H1 (cell line): ENCODE results near the gene TSC1. TPM values are rescaled to one million over a fixed set of nuclear protein-coding genes. Genes with fewer than 3 reads are reported as not detected.

Experiments used
- CTCF ChIA-PET: fragments of 300-600 bp; sonication (Branson Sonifier 250); formaldehyde crosslinking; loops from one replicate; lab custom pipeline; 2021; ENCODE audit not compliant: partially characterized antibody; lab: Charles Lee
- POLR2A ChIA-PET: fragments of 300-600 bp; sonication (Branson Sonifier 250); formaldehyde crosslinking; loops from one replicate; lab custom pipeline; 2021; ENCODE audit warnings: inconsistent platforms; ENCODE audit not compliant: partially characterized antibody; lab: Charles Lee
- DNase-seq, 2 experiments: peaks; one replicate each; pipeline versions ENCODE4 v3.0.0 to v3.0.0-alpha.2; 2010 to 2022; ENCODE audit warnings: low spot score in 2 of 2, low read depth in 1 of 2, mixed read lengths in 1 of 2
- FAIRE-seq: peaks from 2 replicates; lab custom pipeline; 2011; peaks lifted over from hg19 to GRCh38; lab: Jason Lieb, UNC
- H2AFZ ChIP-seq: 2 replicates; pipeline ENCODE4 v1.8.1; 2012; ENCODE audit warnings: low read length, inconsistent platforms
- H2AK5ac ChIP-seq: 2 replicates; pipeline ENCODE4 v1.6.1; 2013; ENCODE audit warnings: low read depth, low read length
- H2BK120ac ChIP-seq: replicated peaks from 2 replicates; pipeline ENCODE3; 2013; ENCODE audit warnings: low read depth, low read length, inconsistent platforms
- H2BK12ac ChIP-seq: 2 replicates; pipeline ENCODE4 v1.6.1; 2013; ENCODE audit warnings: low read depth, low read length
- H2BK15ac ChIP-seq: 2 replicates; pipeline ENCODE4 v1.6.1; 2013; ENCODE audit warnings: low read length
- H2BK20ac ChIP-seq: 2 replicates; pipeline ENCODE4 v1.6.1; 2013; ENCODE audit warnings: low read length
- H2BK5ac ChIP-seq: 2 replicates; pipeline ENCODE4 v1.6.1; 2013; ENCODE audit warnings: low read depth, low read length
- H3K14ac ChIP-seq: 2 replicates; pipeline ENCODE4 v1.6.1; 2013; ENCODE audit warnings: inconsistent platforms; ENCODE audit not compliant: insufficient read length
- H3K18ac ChIP-seq: 2 replicates; pipeline ENCODE4 v1.6.1; 2013; ENCODE audit warnings: low read length; ENCODE audit errors: extremely low read depth
- H3K23ac ChIP-seq: 2 replicates; pipeline ENCODE4 v1.6.1; 2013; ENCODE audit warnings: inconsistent platforms; ENCODE audit not compliant: insufficient read length
- H3K23me2 ChIP-seq: 2 replicates; pipeline ENCODE4 v1.6.1; 2013; ENCODE audit warnings: low read depth, low read length
- H3K27ac ChIP-seq: 2 replicates; pipeline ENCODE4 v1.6.1; 2011; ENCODE audit warnings: low read depth, low read length, inconsistent platforms
- H3K27me3 ChIP-seq, 4 experiments: replicated peaks in 1 of 4; 1 replicate in 1 of 4; 2 replicates in 3 of 4; pipeline versions ENCODE4 v1.6.1 to v1.8.1; 2011 to 2013; ENCODE audit warnings: low read length in 3 of 4, mild to moderate bottlenecking in 3 of 4, inconsistent platforms in 2 of 4, mixed read lengths in 2 of 4, moderate library complexity in 1 of 4; ENCODE audit not compliant: control insufficient read depth in 3 of 4, insufficient read depth in 3 of 4; ENCODE audit errors: extremely low read depth in 1 of 4
- H3K36me3 ChIP-seq, 4 experiments: 2 replicates each; pipeline versions ENCODE4 v1.6.1 to v1.8.1; 2011 to 2013; ENCODE audit warnings: mild to moderate bottlenecking in 4 of 4, low read length in 3 of 4, moderate library complexity in 2 of 4, control low read depth in 1 of 4, inconsistent platforms in 1 of 4; ENCODE audit not compliant: insufficient read depth in 4 of 4, control insufficient read depth in 2 of 4
- H3K4ac ChIP-seq: replicated peaks from 2 replicates; pipeline ENCODE3; 2013; ENCODE audit warnings: low read length, low read depth, mixed read lengths, inconsistent platforms; ENCODE audit not compliant: insufficient read length
- H3K4me1 ChIP-seq, 4 experiments: replicated peaks in 1 of 4; 1 replicate in 1 of 4; 2 replicates in 3 of 4; pipeline versions ENCODE4 v1.6.1 to v1.8.1; 2011 to 2013; ENCODE audit warnings: low read length in 3 of 4, inconsistent platforms in 2 of 4, mixed read lengths in 1 of 4; ENCODE audit not compliant: insufficient read depth in 4 of 4, control insufficient read depth in 3 of 4
- H3K4me2 ChIP-seq, 2 experiments: 2 replicates each; pipeline versions ENCODE4 v1.6.1 to v1.8.1; 2011 to 2013; ENCODE audit warnings: low read depth in 2 of 2, low read length in 2 of 2, control low read depth in 1 of 2, inconsistent platforms in 1 of 2, mild to moderate bottlenecking in 1 of 2; ENCODE audit not compliant: insufficient read depth in 1 of 2
- H3K4me3 ChIP-seq, 4 experiments: fragments of 200-600, 300-600 bp in 1 of 4; sonication (generic), shearing (Covaris generic), sonication (Bioruptor Twin) in 1 of 4; 2 replicates each; pipeline versions ENCODE4 v1.5.1 to v1.8.1; 2011 to 2016; ENCODE audit warnings: low read length in 4 of 4, low read depth in 3 of 4, control low read depth in 2 of 4, inconsistent platforms in 2 of 4, mild to moderate bottlenecking in 2 of 4, mixed read lengths in 1 of 4, moderate library complexity in 1 of 4; ENCODE audit not compliant: insufficient read depth in 2 of 4; ENCODE audit errors: extremely low read depth in 1 of 4
- H3K56ac ChIP-seq: replicated peaks from 2 replicates; pipeline ENCODE3; 2013; ENCODE audit warnings: low read depth, mild to moderate bottlenecking, mixed read lengths, low read length, inconsistent platforms; ENCODE audit not compliant: insufficient read length
- H3K79me1 ChIP-seq: 2 replicates; pipeline ENCODE4 v1.6.1; 2013; ENCODE audit warnings: low read depth, low read length, control low read depth
- H3K79me2 ChIP-seq, 2 experiments: 2 replicates each; pipeline versions ENCODE4 v1.6.1 to v1.8.1; 2012 to 2013; ENCODE audit warnings: low read length in 2 of 2, mild to moderate bottlenecking in 2 of 2, inconsistent platforms in 1 of 2; ENCODE audit not compliant: insufficient read depth in 2 of 2, control insufficient read depth in 1 of 2
- H3K9ac ChIP-seq, 4 experiments: replicated peaks in 1 of 4; 1 replicate in 1 of 4; 2 replicates in 3 of 4; pipeline versions ENCODE4 v1.6.1 to v1.8.1; 2011 to 2013; ENCODE audit warnings: low read depth in 3 of 4, low read length in 3 of 4, control low read depth in 2 of 4, mild to moderate bottlenecking in 2 of 4, moderate library complexity in 2 of 4, inconsistent platforms in 1 of 4; ENCODE audit errors: extremely low read depth in 1 of 4
- H3K9me3 ChIP-seq, 2 experiments: 2 replicates each; pipeline versions ENCODE4 v1.6.1 to v1.8.1; 2012 to 2013; ENCODE audit warnings: mild to moderate bottlenecking in 2 of 2, moderate library complexity in 2 of 2, control low read depth in 1 of 2, inconsistent platforms in 1 of 2, low read depth in 1 of 2, low read length in 1 of 2, mixed read lengths in 1 of 2; ENCODE audit not compliant: insufficient read depth in 2 of 2
- H4K20me1 ChIP-seq, 2 experiments: replicated peaks in 1 of 2; 2 replicates each; pipeline versions ENCODE3 to v1.8.1; 2011 to 2013; ENCODE audit warnings: inconsistent platforms in 2 of 2, low read length in 2 of 2, mild to moderate bottlenecking in 1 of 2; ENCODE audit not compliant: insufficient read depth in 2 of 2, control insufficient read depth in 1 of 2
- H4K5ac ChIP-seq: 2 replicates; pipeline ENCODE4 v1.6.1; 2013; ENCODE audit warnings: low read length, low read depth, mixed read lengths, inconsistent platforms; ENCODE audit not compliant: insufficient read length
- H4K8ac ChIP-seq: 2 replicates; pipeline ENCODE4 v1.8.0; 2013; ENCODE audit warnings: mild to moderate bottlenecking, moderate library complexity, low read length, inconsistent platforms; ENCODE audit not compliant: insufficient read depth; ENCODE audit errors: extremely low read depth
- H4K91ac ChIP-seq: replicated peaks from 2 replicates; pipeline ENCODE3; 2013; ENCODE audit warnings: low read length, mixed read lengths, inconsistent platforms; ENCODE audit not compliant: insufficient read length
- HDAC6 ChIP-seq: IDR thresholded peaks from one replicate; pipeline ENCODE4 v1.7.1; 2012; ENCODE audit warnings: low read depth, mild to moderate bottlenecking, inconsistent platforms, low read length, moderate library complexity
- TAF1 ChIP-seq: IDR thresholded peaks from 2 replicates; pipeline ENCODE4 v1.6.1; 2011; ENCODE audit warnings: mild to moderate bottlenecking, low read depth, low read length
- TCF12 ChIP-seq: IDR thresholded peaks from 2 replicates; pipeline ENCODE4 v1.6.1; 2011; ENCODE audit warnings: low read depth, mild to moderate bottlenecking, low read length
- WGBS, 2 experiments: shearing (Covaris generic) in 1 of 2; methylation state at CpG; one replicate each; pipeline versions ENCODE4 v1.1.6 to v1.1.7; 2013 to 2015; ENCODE audit warnings: low lambda C conversion rate in 2 of 2, mixed read lengths in 2 of 2, inconsistent platforms in 1 of 2, low coverage in 1 of 2, missing lambda C conversion rate in 1 of 2; ENCODE audit not compliant: insufficient replicate concordance in 2 of 2, insufficient coverage in 1 of 2, insufficient read length in 1 of 2; ENCODE audit errors: extremely low coverage in 1 of 2, missing lambda C conversion rate in 1 of 2; 5-methylcytosine and 5-hydroxymethylcytosine counted together
- polyA plus RNA-seq, 7 experiments: library from polyadenylated mRNA; depleted of rRNA in 3 of 7; stranded (reverse) in 5 of 7; unstranded in 2 of 7; fragments of >200 nt in 5 of 7; fragments of 200-250 nt in 2 of 7; gene quantifications; 1 replicate in 5 of 7; 2 replicates in 1 of 7; 4 replicates in 1 of 7; pipeline versions ENCODE4 v1.2.1 to v1.2.3, GENCODE V29; 2011 to 2013; ENCODE audit warnings: missing spikeins in 2 of 7, mixed read lengths in 2 of 7
- total RNA-seq: library from RNA; stranded (reverse); fragmentation: NEBNext Ultra II Directional; extraction: Animal tissue kit (Norgen Biotek cat#: 25700); gene quantifications from 2 replicates; pipeline ENCODE4 v1.2.1, GENCODE V29; 2021
- TF ChIP-seq, protein P1 (sequence below): IDR thresholded peaks from 2 replicates; pipeline ENCODE4 v1.6.1; 2011; ENCODE audit warnings: low read depth, mild to moderate bottlenecking, low read length; ENCODE audit not compliant: insufficient read depth

The TSC1 gene
- total and polyA plus RNA-seq, 2 of the 8 experiments (the other 6 are each of a cell fraction or from before 2014, with no cell fraction given), result 37.2 to 46.0 TPM

DNA sequence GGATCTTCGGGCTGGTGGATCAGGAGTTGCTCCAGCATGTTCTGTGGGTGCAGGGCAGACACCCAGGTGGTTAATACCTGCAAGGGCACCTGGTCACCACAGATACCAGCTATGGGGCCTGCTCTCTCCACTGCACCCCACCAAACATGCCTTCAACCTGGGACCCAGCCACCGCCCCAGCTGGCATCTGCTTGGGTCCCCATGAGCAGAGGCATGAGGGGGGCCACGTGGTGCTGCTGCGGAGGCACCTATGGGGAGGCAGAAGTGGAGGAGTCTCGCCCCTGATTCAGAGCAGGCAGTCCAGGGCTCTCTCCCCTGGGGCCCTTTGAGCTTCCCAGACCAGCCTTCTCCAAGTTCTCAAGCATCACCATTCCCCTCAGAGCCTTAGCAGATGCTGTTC is 69.3 kb downstream of the TSC1 start:
- Histone ChIP-seq H3K79me2 (no peaks in the 10 kb centered on the region), H2BK12ac (no peak overlapping the region), H3K18ac (no peak overlapping the region), H3K23ac (no peak overlapping the region), H3K56ac (no peak overlapping the region), H4K8ac (no peak overlapping the region), H4K20me1 (no peaks in the 10 kb centered on the region), H3K4me1 (peaks cover 0 to 6% (median 0%) of the 10 kb centered on the region in 4 experiments; a peak in 1 of 7 replicates), H3K4ac (no peak overlapping the region), H3K9ac (no peak overlapping the region), H3K27ac (no peak overlapping the region), H3K27me3 (peaks cover 0 to 14% (median 9%) of the 10 kb centered on the region in 4 experiments; a peak in 6 of 7 replicates), H3K79me1 (no peaks in the 10 kb centered on the region), H3K9me3 (no peaks in the 10 kb centered on the region), H3K4me3 (no peak overlapping the region), H2BK120ac (no peak overlapping the region), H4K5ac (no peak overlapping the region), H2AK5ac (no peak overlapping the region), H3K23me2 (peaks cover 7% of the 10 kb centered on the region; the same call in 1 of the 2 replicates), H4K91ac (no peak overlapping the region), H2BK20ac (no peak overlapping the region), H2BK15ac (no peak overlapping the region), H2BK5ac (no peak overlapping the region), H3K4me2 (no peak overlapping the region), H3K36me3 (no peaks in the 10 kb centered on the region), H3K14ac (no peak overlapping the region), H2AFZ (no peak overlapping the region)
- CTCF ChIA-PET, result interaction anchor here (1.2 to 2.0 kb wide), 4 partner anchors 17 to 102 kb away, joined by 3 to 8 read pairs (median 5); no protein-coding TSS in a partner anchor
- no peak for DNase-seq
- TF ChIP-seq, protein P1, sequence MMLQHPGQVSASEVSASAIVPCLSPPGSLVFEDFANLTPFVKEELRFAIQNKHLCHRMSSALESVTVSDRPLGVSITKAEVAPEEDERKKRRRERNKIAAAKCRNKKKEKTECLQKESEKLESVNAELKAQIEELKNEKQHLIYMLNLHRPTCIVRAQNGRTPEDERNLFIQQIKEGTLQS, result no peak
- no peak for TF ChIP-seq TCF12
- TF ChIP-seq HDAC6, result no peak
- no peak for TF ChIP-seq TAF1
- no peak for FAIRE-seq
- POLR2A ChIA-PET, result interaction anchor here (0.9 to 1.7 kb wide), 4 partner anchors 10 to 81 kb away, joined by 3 to 5 read pairs (median 3); no protein-coding TSS in a partner anchor
- 70% methylated on average over 5 of the region's 5 CpGs; no CpG with 5 or more reads in 1 of the 2 experiments for WGBS, 2 experiments
